ENCODE results near the gene ZNF605.
A peak's percentile ranks its signal among the peaks of the same experiment; 100 is the strongest.

ZNF605 gene

DNA sequence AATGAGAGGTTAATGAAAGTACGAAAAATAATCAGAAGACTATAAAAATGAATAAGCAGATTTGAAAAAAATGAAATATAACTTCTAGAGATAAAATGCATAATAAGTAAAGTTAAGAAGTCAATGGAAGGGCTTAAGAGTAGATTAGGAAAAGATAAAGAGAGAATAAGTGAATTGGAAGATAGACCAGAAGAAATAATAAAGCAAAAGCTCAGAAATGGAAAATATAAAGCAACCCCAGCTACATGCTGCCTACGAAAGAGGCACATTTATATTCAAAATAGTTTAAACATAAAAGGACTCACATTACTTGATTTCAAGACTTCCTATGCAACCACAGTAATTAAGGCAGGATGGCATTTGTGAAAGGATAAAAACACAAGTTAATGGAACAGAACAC is 19.9 kb downstream of the ZNF605 start:
- no peak for TF ChIP-seq ZFX (IDR thresholded peaks at IDR 0.05)
- TF ChIP-seq, protein P1, sequence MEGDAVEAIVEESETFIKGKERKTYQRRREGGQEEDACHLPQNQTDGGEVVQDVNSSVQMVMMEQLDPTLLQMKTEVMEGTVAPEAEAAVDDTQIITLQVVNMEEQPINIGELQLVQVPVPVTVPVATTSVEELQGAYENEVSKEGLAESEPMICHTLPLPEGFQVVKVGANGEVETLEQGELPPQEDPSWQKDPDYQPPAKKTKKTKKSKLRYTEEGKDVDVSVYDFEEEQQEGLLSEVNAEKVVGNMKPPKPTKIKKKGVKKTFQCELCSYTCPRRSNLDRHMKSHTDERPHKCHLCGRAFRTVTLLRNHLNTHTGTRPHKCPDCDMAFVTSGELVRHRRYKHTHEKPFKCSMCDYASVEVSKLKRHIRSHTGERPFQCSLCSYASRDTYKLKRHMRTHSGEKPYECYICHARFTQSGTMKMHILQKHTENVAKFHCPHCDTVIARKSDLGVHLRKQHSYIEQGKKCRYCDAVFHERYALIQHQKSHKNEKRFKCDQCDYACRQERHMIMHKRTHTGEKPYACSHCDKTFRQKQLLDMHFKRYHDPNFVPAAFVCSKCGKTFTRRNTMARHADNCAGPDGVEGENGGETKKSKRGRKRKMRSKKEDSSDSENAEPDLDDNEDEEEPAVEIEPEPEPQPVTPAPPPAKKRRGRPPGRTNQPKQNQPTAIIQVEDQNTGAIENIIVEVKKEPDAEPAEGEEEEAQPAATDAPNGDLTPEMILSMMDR (conservative IDR thresholded peaks at IDR 0.05), result no peak
- H3K27ac ChIP-seq, result no peak overlapping the region

- TF ChIP-seq ZFX (IDR thresholded peaks at IDR 0.05), result no peak
- H3K27ac ChIP-seq, result no peak overlapping the region
Observed at GRCh38 chr12:132926415-132926833, 29.7 kb downstream of the ZNF605 start.

DNA sequence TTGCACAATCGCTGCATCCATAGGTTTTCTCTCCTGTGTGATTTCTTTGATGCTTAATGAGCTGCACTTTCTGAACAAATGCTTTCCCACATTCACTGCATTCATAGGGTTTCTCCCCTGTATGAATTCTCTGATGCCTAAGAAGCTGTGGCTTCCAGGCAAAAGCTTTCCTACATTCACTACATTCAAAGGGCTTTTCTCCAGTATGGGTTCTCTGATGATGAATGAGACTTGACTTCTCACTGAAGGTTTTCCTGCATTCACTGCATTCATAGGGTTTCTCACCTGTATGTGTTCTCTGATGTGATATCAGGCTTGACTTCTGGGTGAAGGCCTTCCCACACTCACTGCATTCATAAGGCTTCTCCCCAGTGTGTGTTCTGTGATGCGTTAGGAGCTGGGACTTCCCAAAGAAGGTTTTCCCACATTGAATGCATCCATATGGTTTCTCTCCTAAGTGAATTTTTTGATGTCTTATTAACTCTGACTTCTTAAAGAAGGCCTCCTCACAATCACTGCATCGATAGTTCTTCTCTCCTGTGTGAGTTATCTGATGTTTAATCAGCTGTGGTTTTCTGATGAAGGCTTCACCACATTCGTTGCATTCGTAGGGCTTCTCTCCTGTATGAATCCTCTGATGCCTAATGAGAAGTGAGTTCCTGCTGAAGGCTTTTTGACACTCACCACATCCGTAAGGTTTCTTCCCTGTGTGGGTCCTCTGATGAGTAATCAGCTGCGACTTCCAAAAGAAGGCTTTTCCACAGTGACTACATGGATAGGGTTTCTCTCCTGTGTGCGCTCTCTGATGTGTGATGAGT is 30.3 kb downstream of the ZNF605 start:
- H3K27ac ChIP-seq, result no peak overlapping the region
- no peak for TF ChIP-seq ZFX (IDR thresholded peaks at IDR 0.05)

DNA sequence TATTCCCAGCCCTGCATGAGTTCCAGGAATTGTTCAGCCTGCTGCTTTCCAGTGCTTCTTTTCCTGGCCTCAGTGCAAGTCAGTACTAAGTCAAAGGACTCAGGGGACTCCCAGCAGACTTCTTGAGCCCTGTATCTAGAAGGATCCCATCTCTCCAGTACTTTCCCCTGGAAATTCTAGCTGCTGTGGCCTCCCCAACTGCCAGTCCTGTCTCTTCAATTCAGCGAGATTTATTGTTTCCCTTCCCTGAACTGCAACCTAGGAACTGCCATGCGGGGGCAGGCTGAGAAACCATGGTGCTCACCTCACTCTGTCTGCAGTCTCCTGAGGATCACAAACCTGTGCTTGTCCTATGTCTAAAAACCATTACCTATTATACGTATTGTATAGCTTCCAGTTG is 31.8 kb downstream of the ZNF605 start:
- TF ChIP-seq ZFX (IDR thresholded peaks at IDR 0.05), result no peak
- TF ChIP-seq, protein P1 (conservative IDR thresholded peaks at IDR 0.05), result no peak

DNA sequence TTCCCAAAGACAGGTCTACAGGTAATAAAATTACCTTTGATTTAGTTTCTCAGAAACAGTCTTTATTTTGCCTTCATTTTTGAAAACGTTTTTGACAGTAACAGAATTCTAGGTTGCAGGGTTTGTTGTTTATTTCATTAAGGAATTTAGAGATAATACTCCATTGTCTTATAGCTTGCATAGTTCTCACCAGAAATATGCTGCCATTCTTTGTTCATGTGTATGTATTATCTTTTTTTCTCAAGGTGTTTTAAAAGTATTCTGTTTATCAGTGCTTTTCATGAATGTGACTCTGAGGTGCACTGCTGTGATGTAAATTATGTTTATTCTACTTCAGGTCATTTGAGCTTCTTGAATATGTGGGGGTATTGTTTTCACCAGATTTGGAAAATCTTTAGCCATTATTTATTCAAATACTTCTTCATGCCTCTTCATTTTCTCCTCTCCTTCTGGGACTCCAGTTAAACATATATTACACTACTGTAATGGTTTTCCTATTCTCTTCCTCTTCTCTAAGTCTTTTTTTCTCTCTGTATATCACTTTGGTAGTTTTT is 32.7 kb downstream of the ZNF605 start:
- no peak overlapping the region for H3K27ac ChIP-seq

More for the DNA sequence above, 31.8 kb downstream of the ZNF605 start:
- no peak overlapping the region for H3K27ac ChIP-seq

GRCh38 chr12:132922676-132923075 is 33.4 kb downstream of the ZNF605 start:
- no peak overlapping the region for H3K27ac ChIP-seq

More for the DNA sequence above, 32.7 kb downstream of the ZNF605 start:
- TF ChIP-seq, protein P1 (conservative IDR thresholded peaks at IDR 0.05), result no peak

GRCh38 chr12:132921685-132922084 is 34.4 kb downstream of the ZNF605 start:
- TF ChIP-seq, protein P1 (conservative IDR thresholded peaks at IDR 0.05), result peak; percentile 40
- TF ChIP-seq ZFX (IDR thresholded peaks at IDR 0.05), result no peak
- H3K27ac ChIP-seq, result no peak overlapping the region

More at GRCh38 chr12:132922676-132923075, 33.4 kb downstream of the ZNF605 start:
- TF ChIP-seq, protein P1 (conservative IDR thresholded peaks at IDR 0.05), result no peak
- no peak for TF ChIP-seq ZFX (IDR thresholded peaks at IDR 0.05)

DNA sequence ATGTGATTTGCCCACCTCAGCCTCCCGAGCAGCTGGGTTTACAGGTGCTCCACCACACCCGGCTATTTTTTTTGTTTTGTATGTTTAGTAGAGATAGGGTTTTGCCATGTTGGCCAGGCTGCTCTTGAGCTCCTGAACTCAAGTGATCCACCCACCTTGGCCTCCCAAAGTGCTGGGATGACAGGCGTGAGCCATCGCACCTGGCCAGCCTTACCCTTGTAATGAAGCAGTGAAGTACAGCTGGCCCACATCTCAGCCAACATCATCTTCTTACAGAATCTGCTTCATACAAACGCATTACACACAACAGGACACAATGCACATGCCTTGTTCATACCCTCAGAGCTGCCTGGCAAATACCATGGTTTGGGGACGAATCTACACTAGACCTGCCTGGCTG is 37.4 kb downstream of the ZNF605 start:
- no peak overlapping the region for H3K27ac ChIP-seq
- no peak for TF ChIP-seq ZFX (IDR thresholded peaks at IDR 0.05)
- TF ChIP-seq, protein P1 (conservative IDR thresholded peaks at IDR 0.05), result no peak

Measured in C4-2B (cell line).